Measurements from ENCODE around the gene GPR132. TPM values are rescaled to one million over a fixed set of nuclear protein-coding genes. Genes with fewer than 3 reads are reported as not detected.

The GPR132 gene
- total RNA-seq, 1 experiment from 2014 or later, result 0.08 TPM

- H3K9me3 ChIP-seq (ENCODE audit: control insufficient read depth, insufficient read depth, low read depth, low read length), result no peaks in the 10 kb centered on the region
- in situ Hi-C loops (cut with HindIII; ENCODE audit: low pct_unique_long_range_greater_than_20kb, low sequenced_read_pairs), result no loop called here
- intact Hi-C loops (cut with micrococcal nuclease; ENCODE audit: unreplicated experiment), result no loop called here
- DNase-seq (ENCODE audit: low read depth, low spot score) (no peak), ATAC-seq (no peak)
- no peak overlapping the region for H3K27ac ChIP-seq (ENCODE audit: low read length)
- no peaks in the 10 kb centered on the region for H3K27me3 ChIP-seq (ENCODE audit: control insufficient read depth, insufficient read depth, low read length)
- H3K4me3 ChIP-seq (ENCODE audit: low read depth in 2 of 2, low read length in 2 of 2), result no peak overlapping the region
- H3K4me1 ChIP-seq (ENCODE audit: control insufficient read depth, insufficient read depth, low read length), result no peaks in the 10 kb centered on the region
- TF ChIP-seq CTCF (IDR thresholded peaks at IDR 0.05), result no peak
- ChIA-PET CTCF (no interaction called here), POLR2A (no interaction called here)
- BruUV-seq (replicated peaks), result no TSS peak
- H3K36me3 ChIP-seq (ENCODE audit: control insufficient read depth, insufficient read depth, low read length), result no peaks in the 10 kb centered on the region
Measured at GRCh38 chr14:105107351-105107750, 42.1 kb upstream of the GPR132 start.

- BruUV-seq (replicated peaks), result no TSS peak
- Histone ChIP-seq H3K4me3 (ENCODE audit: low read depth in 2 of 2, low read length in 2 of 2) (no peak overlapping the region), H3K4me1 (ENCODE audit: control insufficient read depth, insufficient read depth, low read length) (no peaks in the 10 kb centered on the region), H3K27ac (ENCODE audit: low read length) (no peak overlapping the region), H3K9me3 (ENCODE audit: control insufficient read depth, insufficient read depth, low read depth, low read length) (no peaks in the 10 kb centered on the region), H3K36me3 (ENCODE audit: control insufficient read depth, insufficient read depth, low read length) (no peaks in the 10 kb centered on the region), H3K27me3 (ENCODE audit: control insufficient read depth, insufficient read depth, low read length) (no peaks in the 10 kb centered on the region)
- intact Hi-C loops (cut with micrococcal nuclease; ENCODE audit: unreplicated experiment) (no loop called here), in situ Hi-C loops (cut with HindIII; ENCODE audit: low pct_unique_long_range_greater_than_20kb, low sequenced_read_pairs) (no loop called here)
- DNase-seq (ENCODE audit: low read depth, low spot score) (no peak), ATAC-seq (no peak)
- POLR2A ChIA-PET, result no interaction called here
- CTCF ChIA-PET, result no interaction called here
- TF ChIP-seq SIN3A (IDR thresholded peaks at IDR 0.05; ENCODE audit: borderline replicate concordance, insufficient read depth, low read depth, low read length), result no peak
- TF ChIP-seq TCF7L2 (IDR thresholded peaks at IDR 0.05; ENCODE audit: low read depth, low read length), result no peak
- no peak for TF ChIP-seq POLR2AphosphoS5 (IDR thresholded peaks at IDR 0.05; ENCODE audit: low read depth, low read length)
- TF ChIP-seq CTCF (IDR thresholded peaks at IDR 0.05), result no peak
- no peak for TF ChIP-seq REST (IDR thresholded peaks at IDR 0.05; ENCODE audit: insufficient read depth in 1 of 2, low read depth in 2 of 2, low read length in 1 of 2)
Measured at GRCh38 chr14:105105158-105105557, 39.9 kb upstream of the GPR132 start.

GRCh38 chr14:105102893-105103292 is 37.7 kb upstream of the GPR132 start:
- Histone ChIP-seq H3K27me3 (ENCODE audit: control insufficient read depth, insufficient read depth, low read length) (no peaks in the 10 kb centered on the region), H3K4me1 (ENCODE audit: control insufficient read depth, insufficient read depth, low read length) (no peaks in the 10 kb centered on the region), H3K9me3 (ENCODE audit: control insufficient read depth, insufficient read depth, low read depth, low read length) (no peaks in the 10 kb centered on the region), H3K36me3 (ENCODE audit: control insufficient read depth, insufficient read depth, low read length) (no peaks in the 10 kb centered on the region), H3K4me3 (ENCODE audit: low read depth in 2 of 2, low read length in 2 of 2) (no peak overlapping the region), H3K27ac (ENCODE audit: low read length) (no peak overlapping the region)
- ATAC-seq (no peak), DNase-seq (ENCODE audit: low read depth, low spot score) (no peak)
- BruUV-seq (replicated peaks), result no TSS peak
- intact Hi-C loops (cut with micrococcal nuclease; ENCODE audit: unreplicated experiment), result no loop called here
- CTCF ChIA-PET, result no interaction called here
- POLR2A ChIA-PET, result no interaction called here
- TF ChIP-seq POLR2AphosphoS5 (IDR thresholded peaks at IDR 0.05; ENCODE audit: low read depth, low read length) (no peak), CTCF (IDR thresholded peaks at IDR 0.05) (no peak), REST (IDR thresholded peaks at IDR 0.05; ENCODE audit: insufficient read depth in 1 of 2, low read depth in 2 of 2, low read length in 1 of 2) (no peak), TCF7L2 (IDR thresholded peaks at IDR 0.05; ENCODE audit: low read depth, low read length) (no peak), SIN3A (IDR thresholded peaks at IDR 0.05; ENCODE audit: borderline replicate concordance, insufficient read depth, low read depth, low read length) (no peak)
- in situ Hi-C loops (cut with HindIII; ENCODE audit: low pct_unique_long_range_greater_than_20kb, low sequenced_read_pairs), result no loop called here
